ENCODE data around the gene TMEM260.

TMEM260 gene

DNA sequence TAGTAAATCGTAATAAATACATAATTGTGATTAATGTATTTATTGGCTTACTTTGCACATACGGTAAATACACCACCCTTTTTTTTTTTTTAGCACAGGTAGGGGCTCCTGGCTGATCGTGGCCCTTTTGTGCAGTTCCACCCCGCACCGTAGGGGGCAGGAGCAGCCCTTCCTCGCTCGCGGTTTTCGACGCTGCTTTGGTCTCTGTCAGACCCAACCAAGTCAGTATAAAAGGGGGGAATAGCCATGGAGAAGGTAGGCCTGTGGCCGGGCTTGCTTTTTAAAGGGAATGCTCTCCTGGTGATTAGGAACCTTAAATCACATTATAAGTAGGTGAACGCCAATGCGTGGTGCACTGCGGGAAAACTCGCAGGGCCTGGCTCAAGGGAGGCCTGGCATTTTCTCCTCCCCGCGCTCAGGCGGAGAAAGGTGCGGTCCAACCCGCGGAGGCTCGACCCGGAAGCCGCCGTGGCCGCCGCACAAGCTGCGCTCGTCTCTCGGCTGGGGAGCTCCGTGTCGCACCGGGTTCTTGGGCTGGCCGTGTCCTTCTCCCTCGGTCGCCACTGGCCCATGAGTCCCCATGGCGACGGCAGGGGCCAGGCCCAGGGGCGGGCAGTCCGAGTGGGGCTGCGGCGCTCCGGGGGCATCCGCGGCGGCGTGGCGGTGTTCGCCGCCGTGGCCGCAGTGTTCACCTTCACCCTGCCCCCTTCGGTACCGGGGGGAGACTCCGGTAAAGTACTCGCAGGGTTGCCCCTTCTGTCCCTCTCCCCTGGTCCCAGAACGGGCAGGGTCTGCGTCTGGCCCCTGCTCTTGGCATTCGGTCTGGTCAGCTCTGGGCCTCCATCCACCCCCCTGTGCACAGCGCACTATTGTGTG lies at the start of gene TMEM260:
Gene TMEM260, plus strand, starts transcription at position 454 of the 876 bp plus-strand sequence. Its CDS starts 117 bp downstream, at position 571.
- Histone ChIP-seq H3K36me3 (ENCODE audit: insufficient read depth, low read length) (no peaks in the 10 kb centered on the region), H3K9me3 (ENCODE audit: control insufficient read depth, insufficient read depth, low read length) (no peaks in the 10 kb centered on the region), H3K4me1 (ENCODE audit: insufficient read depth, low read length) (no peaks in the 10 kb centered on the region; the same call in 1 of the 2 replicates), H3K9ac (ENCODE audit: low read depth, low read length) (peak within 1 kb of the TSS; percentile 71)

DNA sequence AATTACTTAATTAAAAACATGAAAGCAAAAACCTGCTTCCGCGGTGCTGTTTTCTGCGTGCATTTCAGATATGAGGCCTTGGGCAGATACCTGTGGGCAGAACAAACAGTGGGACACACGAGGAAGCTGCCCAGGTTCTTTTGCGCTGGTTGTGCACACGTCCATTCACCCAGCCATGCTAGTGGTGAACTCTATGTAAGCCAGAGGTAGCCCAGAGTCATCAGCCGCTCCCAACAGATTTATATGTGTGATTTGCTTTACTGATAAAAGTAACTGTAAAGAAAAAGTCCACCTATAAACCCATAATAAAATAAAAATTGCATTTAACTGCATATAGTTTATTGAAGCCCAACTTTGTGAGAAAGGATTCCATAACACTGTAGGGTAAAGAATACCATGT lies 47.1 kb upstream of the TMEM260 start:
- Histone ChIP-seq H3K9ac (ENCODE audit: low read depth, low read length) (no peak overlapping the region), H3K4me1 (ENCODE audit: insufficient read depth, low read length) (peaks cover 4% of the 10 kb centered on the region; the same call in 1 of the 2 replicates), H3K9me3 (ENCODE audit: control insufficient read depth, insufficient read depth, low read length) (no peaks in the 10 kb centered on the region), H3K36me3 (ENCODE audit: insufficient read depth, low read length) (no peaks in the 10 kb centered on the region)

DNA sequence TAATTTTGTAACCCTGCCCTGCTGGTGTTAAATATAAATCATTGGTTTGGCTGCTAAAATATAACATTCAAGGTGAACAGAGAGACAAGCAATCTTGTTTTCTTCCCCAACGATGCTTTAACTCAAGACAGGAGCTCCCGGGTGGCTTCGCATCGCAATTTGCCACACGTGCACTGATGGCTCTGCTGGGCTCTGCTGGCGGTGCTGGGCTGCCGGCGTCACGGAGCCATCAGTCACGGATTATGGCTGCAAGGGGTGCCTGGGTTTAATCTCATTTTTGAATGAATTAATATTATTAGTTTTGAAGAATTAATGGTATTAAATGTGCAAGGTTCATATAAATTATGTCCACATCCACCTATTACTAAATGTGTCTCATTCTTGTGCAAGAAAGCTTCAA lies 44.9 kb upstream of the TMEM260 start:
- Histone ChIP-seq H3K9me3 (ENCODE audit: control insufficient read depth, insufficient read depth, low read length) (no peaks in the 10 kb centered on the region), H3K9ac (ENCODE audit: low read depth, low read length) (no peak overlapping the region), H3K36me3 (ENCODE audit: insufficient read depth, low read length) (no peaks in the 10 kb centered on the region), H3K4me1 (ENCODE audit: insufficient read depth, low read length) (no peaks in the 10 kb centered on the region)

DNA sequence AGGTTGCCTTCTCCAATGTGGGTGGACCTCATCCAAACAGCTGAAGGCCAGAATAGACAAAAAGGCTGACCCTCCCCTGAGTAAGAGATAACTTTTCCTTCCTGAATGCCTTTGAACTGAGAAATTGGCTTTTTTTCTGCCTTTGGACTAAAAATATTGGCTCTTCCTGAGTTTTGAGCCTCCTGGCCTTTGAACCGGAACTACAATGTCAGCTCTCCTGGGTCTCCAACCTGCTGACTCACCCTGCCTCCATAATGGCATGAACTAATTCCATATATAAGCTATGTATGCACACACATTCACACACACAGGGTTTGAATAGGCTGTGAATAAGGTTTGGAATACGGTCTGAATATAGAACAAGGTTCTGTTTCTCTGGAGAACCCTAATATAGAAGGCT lies 39.7 kb upstream of the TMEM260 start:
- Histone ChIP-seq H3K4me1 (ENCODE audit: insufficient read depth, low read length) (no peaks in the 10 kb centered on the region), H3K36me3 (ENCODE audit: insufficient read depth, low read length) (no peaks in the 10 kb centered on the region), H3K9ac (ENCODE audit: low read depth, low read length) (no peak overlapping the region), H3K9me3 (ENCODE audit: control insufficient read depth, insufficient read depth, low read length) (no peaks in the 10 kb centered on the region)

DNA sequence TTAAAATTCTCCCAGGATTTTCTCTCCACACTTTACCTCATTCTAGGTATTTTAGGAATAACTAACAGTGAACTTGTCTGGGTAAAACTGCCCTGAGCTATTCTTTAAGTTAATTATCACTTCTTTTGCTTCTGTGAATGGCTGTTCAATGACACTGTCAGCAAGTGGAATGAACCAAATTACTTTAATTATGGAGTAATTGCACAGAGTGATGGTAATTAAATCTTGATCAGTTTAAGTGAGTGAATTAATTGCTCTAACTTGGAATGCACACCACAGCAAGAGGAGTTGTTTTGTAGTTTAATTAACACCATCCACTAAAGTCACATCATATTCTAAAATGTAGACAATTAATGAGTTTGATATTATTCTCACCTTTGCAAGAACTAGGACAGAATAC lies 36.2 kb upstream of the TMEM260 start:
- Histone ChIP-seq H3K36me3 (ENCODE audit: insufficient read depth, low read length) (no peaks in the 10 kb centered on the region), H3K9me3 (ENCODE audit: control insufficient read depth, insufficient read depth, low read length) (no peaks in the 10 kb centered on the region), H3K4me1 (ENCODE audit: insufficient read depth, low read length) (no peaks in the 10 kb centered on the region), H3K9ac (ENCODE audit: low read depth, low read length) (no peak overlapping the region)

DNA sequence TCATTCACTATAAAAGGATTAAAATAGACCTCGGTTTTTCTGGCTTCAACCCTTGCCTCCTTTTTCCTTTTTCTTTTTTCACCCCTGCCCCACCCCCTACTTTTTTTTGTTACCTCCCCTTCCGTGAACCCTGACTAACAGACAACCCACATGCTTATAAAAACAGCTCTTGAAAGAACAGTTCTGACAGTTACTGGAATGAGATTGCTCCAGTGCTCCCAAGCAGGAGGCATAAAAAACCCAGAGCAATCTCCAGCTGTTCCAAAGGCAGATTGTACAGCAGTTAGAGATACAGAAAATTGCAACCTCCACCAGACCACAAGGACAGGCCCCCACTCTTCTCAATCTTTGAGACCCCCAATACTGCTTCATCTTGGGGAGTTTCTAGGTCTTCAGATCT lies 29.9 kb upstream of the TMEM260 start:
- Histone ChIP-seq H3K9me3 (ENCODE audit: control insufficient read depth, insufficient read depth, low read length) (no peaks in the 10 kb centered on the region), H3K4me1 (ENCODE audit: insufficient read depth, low read length) (no peaks in the 10 kb centered on the region), H3K9ac (ENCODE audit: low read depth, low read length) (no peak overlapping the region), H3K36me3 (ENCODE audit: insufficient read depth, low read length) (no peaks in the 10 kb centered on the region)

DNA sequence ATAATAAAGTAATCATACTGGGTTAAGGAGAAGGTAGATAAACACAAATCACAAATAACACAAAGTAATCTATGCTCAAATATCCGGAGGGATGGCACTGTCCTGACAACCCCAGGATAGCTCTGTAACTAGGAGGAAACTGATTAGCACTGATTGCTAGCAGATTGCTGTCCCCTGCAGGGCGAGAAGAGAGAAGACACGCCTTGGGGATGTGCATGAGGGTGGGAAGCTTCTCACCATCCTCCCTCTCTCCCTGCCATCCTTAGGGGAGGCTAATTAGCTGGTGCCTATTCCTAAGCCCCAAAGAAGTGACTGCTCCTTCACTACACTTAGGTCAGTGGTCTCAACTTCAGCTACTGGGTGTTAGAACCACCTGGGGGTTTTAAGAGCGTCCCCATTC lies 27.0 kb upstream of the TMEM260 start:
- Histone ChIP-seq H3K9ac (ENCODE audit: low read depth, low read length) (no peak overlapping the region), H3K4me1 (ENCODE audit: insufficient read depth, low read length) (no peaks in the 10 kb centered on the region), H3K9me3 (ENCODE audit: control insufficient read depth, insufficient read depth, low read length) (no peaks in the 10 kb centered on the region), H3K36me3 (ENCODE audit: insufficient read depth, low read length) (no peaks in the 10 kb centered on the region)

DNA sequence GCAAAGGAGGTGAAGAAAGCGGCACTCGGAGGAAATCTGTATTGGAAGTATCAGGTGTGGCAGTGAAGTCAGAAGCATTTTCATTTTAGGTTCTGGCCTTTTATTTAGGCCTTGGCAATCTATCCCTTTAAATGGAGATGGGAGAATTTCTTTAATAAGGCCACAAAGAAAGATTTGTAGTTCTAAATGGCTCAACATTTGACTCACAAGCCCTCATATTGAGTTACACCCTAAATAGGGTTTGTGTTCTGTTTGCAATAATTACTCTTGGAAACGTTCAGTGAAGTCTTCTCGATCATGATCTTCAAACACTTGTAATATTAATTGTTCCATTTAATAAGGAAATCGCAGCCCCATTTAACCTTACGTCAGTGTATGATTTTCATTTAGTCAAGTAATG lies 25.3 kb upstream of the TMEM260 start:
- no peaks in the 10 kb centered on the region for H3K9me3 ChIP-seq (ENCODE audit: control insufficient read depth, insufficient read depth, low read length)
- H3K36me3 ChIP-seq (ENCODE audit: insufficient read depth, low read length) = no peaks in the 10 kb centered on the region
- no peak overlapping the region for H3K9ac ChIP-seq (ENCODE audit: low read depth, low read length)
- H3K4me1 ChIP-seq (ENCODE audit: insufficient read depth, low read length) = no peaks in the 10 kb centered on the region

DNA sequence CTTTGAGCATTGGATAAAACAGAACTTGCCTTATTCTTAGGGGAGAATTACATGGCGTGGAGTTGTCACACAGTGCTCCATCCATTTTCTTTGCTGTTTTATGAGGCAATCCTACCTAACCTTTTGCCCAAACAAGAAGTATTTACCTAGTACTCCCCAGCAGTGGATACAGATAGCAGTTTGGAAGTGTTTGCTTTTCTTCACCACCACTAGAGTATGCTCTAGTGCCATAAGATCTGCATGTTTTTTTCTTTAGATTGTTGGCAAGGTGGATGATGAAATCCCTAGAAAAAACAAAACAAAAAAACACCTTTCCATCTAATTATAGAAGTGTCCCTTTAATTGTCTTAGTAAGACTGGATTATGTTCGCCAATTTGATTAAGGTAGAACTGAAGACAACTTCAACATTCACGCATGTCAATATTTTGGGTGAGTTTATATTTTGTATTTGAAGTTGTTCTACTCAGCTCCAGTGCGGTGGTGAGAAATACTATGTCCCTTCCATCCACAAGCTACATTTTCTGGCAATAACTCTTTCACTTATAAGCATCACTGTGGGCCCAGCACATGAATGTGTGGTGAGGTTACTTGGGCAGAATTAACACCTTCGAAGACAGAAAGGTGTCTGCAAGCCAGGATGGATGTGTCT lies 23.6 kb upstream of the TMEM260 start:
- Histone ChIP-seq H3K9me3 (ENCODE audit: control insufficient read depth, insufficient read depth, low read length) (no peaks in the 10 kb centered on the region), H3K4me1 (ENCODE audit: insufficient read depth, low read length) (no peaks in the 10 kb centered on the region), H3K36me3 (ENCODE audit: insufficient read depth, low read length) (no peaks in the 10 kb centered on the region), H3K9ac (ENCODE audit: low read depth, low read length) (no peak overlapping the region)

DNA sequence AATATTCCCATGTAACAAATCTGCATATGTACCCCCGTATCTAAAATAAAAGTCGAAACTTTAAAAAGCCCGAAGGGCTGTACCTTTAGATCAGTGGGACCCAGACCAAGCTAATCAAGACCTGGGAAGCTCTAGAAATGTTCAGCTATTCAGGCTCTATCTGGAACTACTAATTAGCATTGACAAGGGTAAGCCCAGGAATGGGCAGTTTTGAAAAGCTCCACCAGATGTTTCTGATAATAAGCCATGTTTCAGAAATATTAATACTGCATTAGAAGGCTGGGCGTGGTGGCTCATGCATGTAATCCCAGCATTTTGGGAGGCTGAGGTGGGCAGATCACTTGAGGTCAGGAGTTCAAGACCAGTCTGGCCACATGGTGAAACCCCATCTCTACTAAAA lies 20.4 kb upstream of the TMEM260 start:
- Histone ChIP-seq H3K36me3 (ENCODE audit: insufficient read depth, low read length) (no peaks in the 10 kb centered on the region), H3K4me1 (ENCODE audit: insufficient read depth, low read length) (no peaks in the 10 kb centered on the region), H3K9me3 (ENCODE audit: control insufficient read depth, insufficient read depth, low read length) (no peaks in the 10 kb centered on the region), H3K9ac (ENCODE audit: low read depth, low read length) (no peak overlapping the region)

DNA sequence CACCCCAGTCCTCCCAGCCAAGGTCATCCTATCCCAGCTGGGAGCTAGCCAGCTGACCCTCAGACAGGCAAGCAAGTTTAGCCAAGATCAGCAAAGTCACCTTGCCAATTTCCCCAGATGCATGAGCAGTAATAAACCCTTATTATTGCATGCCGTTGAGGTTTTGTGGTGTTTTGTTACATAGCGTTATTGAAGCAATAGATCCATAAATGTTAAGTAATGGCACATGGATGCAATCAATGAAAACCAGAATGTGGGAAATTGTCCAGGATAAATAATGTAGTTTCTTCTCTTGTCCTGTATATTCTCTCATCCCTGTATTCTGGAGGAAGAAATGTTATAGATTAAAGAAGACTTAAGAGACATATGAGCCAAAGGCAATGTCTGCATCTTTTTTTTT lies 18.0 kb upstream of the TMEM260 start:
- Histone ChIP-seq H3K9me3 (ENCODE audit: control insufficient read depth, insufficient read depth, low read length) (no peaks in the 10 kb centered on the region), H3K9ac (ENCODE audit: low read depth, low read length) (no peak overlapping the region), H3K36me3 (ENCODE audit: insufficient read depth, low read length) (no peaks in the 10 kb centered on the region), H3K4me1 (ENCODE audit: insufficient read depth, low read length) (no peaks in the 10 kb centered on the region)

DNA sequence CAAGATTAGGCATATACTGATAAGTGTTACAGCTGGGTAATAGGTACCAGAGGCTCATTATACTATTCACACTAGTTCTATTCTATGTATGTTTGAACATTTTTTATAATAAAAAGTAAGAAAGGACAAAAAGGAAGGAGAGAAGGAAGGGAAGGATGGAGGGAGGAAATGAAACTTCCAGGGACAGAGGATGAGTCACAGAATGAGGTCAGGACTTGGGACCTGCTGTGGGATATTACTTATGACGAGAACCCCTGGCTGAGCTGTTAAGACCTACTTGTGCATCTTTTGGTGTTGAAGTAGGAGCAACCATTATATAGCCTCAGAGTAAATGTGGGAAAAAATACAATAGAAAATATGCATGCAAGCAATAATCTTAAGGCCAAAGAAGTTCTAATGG lies 16.7 kb upstream of the TMEM260 start:
- Histone ChIP-seq H3K9ac (ENCODE audit: low read depth, low read length) (no peak overlapping the region), H3K4me1 (ENCODE audit: insufficient read depth, low read length) (no peaks in the 10 kb centered on the region), H3K36me3 (ENCODE audit: insufficient read depth, low read length) (no peaks in the 10 kb centered on the region), H3K9me3 (ENCODE audit: control insufficient read depth, insufficient read depth, low read length) (no peaks in the 10 kb centered on the region)

DNA sequence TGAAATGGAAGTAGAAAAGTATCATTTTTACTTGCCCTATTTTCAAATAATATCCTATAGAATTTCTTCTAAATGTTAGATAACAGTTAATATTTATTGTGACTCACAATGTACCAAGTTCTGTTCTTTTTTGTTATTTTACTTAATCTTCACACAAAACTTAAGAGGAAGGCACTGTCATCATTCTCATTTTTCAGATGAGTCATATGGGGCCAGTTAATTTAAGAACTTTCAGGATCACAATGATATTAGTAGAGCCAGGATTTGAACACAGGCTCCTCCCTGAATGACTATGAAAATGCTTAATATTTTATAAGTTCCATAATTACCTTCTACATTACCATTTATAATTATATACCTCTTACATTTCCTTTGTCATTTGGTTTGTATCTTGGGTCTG lies 10.4 kb upstream of the TMEM260 start:
- no peaks in the 10 kb centered on the region for H3K4me1 ChIP-seq (ENCODE audit: insufficient read depth, low read length)
- H3K9me3 ChIP-seq (ENCODE audit: control insufficient read depth, insufficient read depth, low read length) = no peaks in the 10 kb centered on the region
- no peak overlapping the region for H3K9ac ChIP-seq (ENCODE audit: low read depth, low read length)
- H3K36me3 ChIP-seq (ENCODE audit: insufficient read depth, low read length) = no peaks in the 10 kb centered on the region

DNA sequence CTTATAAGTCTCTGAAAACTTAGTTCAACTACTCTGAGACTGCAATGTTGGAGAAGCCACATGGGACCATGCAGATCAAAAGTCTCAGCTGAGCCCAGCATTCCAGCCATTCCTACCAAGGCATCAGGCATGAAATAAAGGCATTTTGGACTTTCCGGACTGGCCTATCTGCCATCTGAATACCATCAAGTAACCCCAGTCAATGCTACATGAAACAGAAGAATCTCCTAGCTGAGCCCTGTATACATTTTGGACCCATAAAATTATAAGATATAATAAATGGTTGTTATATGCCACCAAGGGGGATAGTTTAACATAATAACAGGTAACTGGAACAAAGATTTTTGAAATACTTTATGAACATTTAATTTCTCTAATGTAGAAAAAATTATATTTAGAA lies 9.3 kb upstream of the TMEM260 start:
- Histone ChIP-seq H3K4me1 (ENCODE audit: insufficient read depth, low read length) (no peaks in the 10 kb centered on the region), H3K9me3 (ENCODE audit: control insufficient read depth, insufficient read depth, low read length) (no peaks in the 10 kb centered on the region), H3K36me3 (ENCODE audit: insufficient read depth, low read length) (no peaks in the 10 kb centered on the region), H3K9ac (ENCODE audit: low read depth, low read length) (no peak overlapping the region)

DNA sequence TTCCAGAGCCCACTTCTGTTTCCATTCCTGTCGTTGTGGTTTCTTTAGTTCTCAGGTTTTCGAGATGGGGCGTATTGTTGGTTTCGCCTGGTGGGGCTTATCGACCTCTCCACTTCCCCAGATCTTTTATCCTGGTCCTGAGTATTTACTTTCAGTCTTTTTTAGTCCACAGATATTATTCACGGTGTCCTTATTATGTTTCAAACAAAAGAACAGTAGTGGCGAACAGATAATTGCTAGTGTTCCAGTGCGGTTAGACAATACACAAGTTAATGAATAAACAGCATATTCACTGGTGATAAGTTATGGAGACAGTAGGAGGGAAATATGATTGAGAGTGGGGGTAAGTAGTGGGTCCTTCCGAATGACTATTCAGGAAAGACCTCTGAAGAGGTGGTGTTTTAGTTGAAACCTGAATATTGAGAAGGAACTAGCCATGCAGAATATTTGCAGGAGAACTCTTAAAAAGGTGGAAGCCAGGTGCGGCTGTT lies 668 bp downstream of the TMEM260 start:
- H3K9me3 ChIP-seq (ENCODE audit: control insufficient read depth, insufficient read depth, low read length) = no peaks in the 10 kb centered on the region
- H3K9ac ChIP-seq (ENCODE audit: low read depth, low read length) = peak overlapping the region; percentile 71
- H3K4me1 ChIP-seq (ENCODE audit: insufficient read depth, low read length) = no peaks in the 10 kb centered on the region; the same call in 1 of the 2 replicates
- H3K36me3 ChIP-seq (ENCODE audit: insufficient read depth, low read length) = no peaks in the 10 kb centered on the region
